K562 (cell line): ENCODE data around the gene OTOGL. TPM values are rescaled to one million over a fixed set of nuclear protein-coding genes. Genes with fewer than 3 reads are reported as not detected.

ENCODE experiments used
- ATAC-seq: fragments of 200-7000 bp; cut with Tn5 transposase; 3 replicates; pipeline ENCODE4 v1.9.1; 2020; ENCODE audit warnings: moderate library complexity
- BruUV-seq: library from RNA; stranded (reverse); fragments of 400-500 nt; replicated peaks from 2 replicates; lab custom pipeline; 2021; lab: Mats Ljungman, UMichigan
- CTCF ChIA-PET: fragments of 300-600 bp; formaldehyde crosslinking; extraction: SDS; loops from one replicate; lab custom pipeline; 2021; ENCODE audit warnings: low intra/inter-chr PET ratio; lab: Yijun Ruan, JAX
- POLR2A ChIA-PET: fragments of 300-600, 350-650 bp; sonication (Branson Sonifier 250); formaldehyde crosslinking; extraction: SDS; loops from one replicate; lab custom pipeline; 2021; ENCODE audit warnings: antibody characterized with exemption, inconsistent platforms; lab: Yijun Ruan, JAX
- DNase-seq, 4 experiments: peaks; one replicate each; pipeline versions ENCODE4 v3.0.0 to v3.0.0-alpha.2; 2011 to 2018; ENCODE audit warnings: low spot score in 3 of 4, mixed read lengths in 3 of 4; ENCODE audit errors: extremely low read depth in 1 of 4
- FAIRE-seq: peaks from 2 replicates; lab custom pipeline; 2011; peaks lifted over from hg19 to GRCh38; lab: Jason Lieb, UNC
- H2AFZ ChIP-seq: 2 replicates; pipeline ENCODE4 v1.6.0; 2011; ENCODE audit warnings: low read depth, low read length, control low read depth, inconsistent platforms
- H3K27ac ChIP-seq: fragments of 200-600 bp; 3 replicates; pipeline ENCODE4 v1.8.0; 2011; ENCODE audit warnings: low read depth, mild to moderate bottlenecking, control low read depth, inconsistent platforms, low read length, moderate library complexity, mixed read lengths; ENCODE audit errors: extremely low read depth
- H3K27me3 ChIP-seq, 2 experiments: fragments of 300-600 bp in 1 of 2; 2 replicates in 1 of 2; 3 replicates in 1 of 2; pipeline versions ENCODE4 v1.6.0 to v1.8.0; 2011; ENCODE audit warnings: inconsistent platforms in 2 of 2, low read length in 2 of 2, mild to moderate bottlenecking in 1 of 2, mixed read lengths in 1 of 2, moderate library complexity in 1 of 2; ENCODE audit not compliant: control insufficient read depth in 2 of 2, insufficient read depth in 2 of 2
- H3K36me3 ChIP-seq: fragments of 300-600 bp; 3 replicates; pipeline ENCODE4 v1.8.0; 2011; ENCODE audit warnings: mild to moderate bottlenecking, low read length, inconsistent platforms; ENCODE audit not compliant: control insufficient read depth, insufficient read depth
- H3K4me1 ChIP-seq, 2 experiments: fragments of 200-600 bp in 1 of 2; replicated peaks in 1 of 2; 2 replicates in 1 of 2; 3 replicates in 1 of 2; pipeline versions ENCODE4 v1.5.1 to v1.8.0; 2011; ENCODE audit warnings: inconsistent platforms in 2 of 2, low read length in 2 of 2, mild to moderate bottlenecking in 1 of 2, mixed read lengths in 1 of 2, moderate library complexity in 1 of 2; ENCODE audit not compliant: control insufficient read depth in 2 of 2, insufficient read depth in 2 of 2
- H3K4me2 ChIP-seq: 2 replicates; pipeline ENCODE4 v1.6.1; 2011; ENCODE audit warnings: low read length, control low read depth, inconsistent platforms, mixed read lengths; ENCODE audit not compliant: insufficient read depth
- H3K4me3 ChIP-seq: fragments of 200-600 bp; sonication (generic), shearing (Covaris generic); 2 replicates; pipeline ENCODE4 v1.5.1; 2016; ENCODE audit warnings: control low read depth, inconsistent platforms
- H3K79me2 ChIP-seq: fragments of 200-600 bp; 3 replicates; pipeline ENCODE4 v1.8.0; 2011; ENCODE audit warnings: low read length, inconsistent platforms; ENCODE audit not compliant: control insufficient read depth, insufficient read depth
- H3K9ac ChIP-seq, 2 experiments: 2 replicates each; pipeline versions ENCODE4 v1.6.0 to v1.6.1; 2011; ENCODE audit warnings: low read depth in 2 of 2, low read length in 2 of 2, control low read depth in 1 of 2, inconsistent platforms in 1 of 2, mild to moderate bottlenecking in 1 of 2, mixed read lengths in 1 of 2; ENCODE audit not compliant: insufficient read depth in 1 of 2
- H3K9me1 ChIP-seq: one replicate; pipeline ENCODE4 v1.6.0; 2011; ENCODE audit warnings: inconsistent platforms, mild to moderate bottlenecking, low read length, moderate library complexity; ENCODE audit not compliant: control insufficient read depth, insufficient read depth
- H3K9me3 ChIP-seq: replicated peaks from 2 replicates; pipeline ENCODE4 v1.5.1; 2011; ENCODE audit warnings: low read depth, low read length, inconsistent platforms; ENCODE audit not compliant: control insufficient read depth, insufficient read depth
- H4K20me1 ChIP-seq: replicated peaks from 2 replicates; pipeline ENCODE4 v1.6.1; 2011; ENCODE audit warnings: low read length, inconsistent platforms, mixed read lengths; ENCODE audit not compliant: control insufficient read depth, insufficient read depth
- DDX20 ChIP-seq: fragments of 450-650 bp; IDR thresholded peaks from 2 replicates; pipeline ENCODE4 v1.6.1; 2016; ENCODE audit warnings: missing genetic modification characterization, low read depth, mild to moderate bottlenecking, missing compliant biosample characterization, moderate library complexity
- DNMT1 ChIP-seq: fragments of 450-650 bp; IDR thresholded peaks from 2 replicates; pipeline ENCODE4 v1.6.1; 2016; ENCODE audit warnings: antibody characterized with exemption, mild to moderate bottlenecking
- EP300 ChIP-seq: IDR thresholded peaks from 2 replicates; pipeline ENCODE4 v1.6.1; 2012; ENCODE audit warnings: low read length, improper control_type of control experiment
- MAFF ChIP-seq: IDR thresholded peaks from 2 replicates; pipeline ENCODE4 v1.6.1; 2012; ENCODE audit warnings: low read length, improper control_type of control experiment
- SRF ChIP-seq, 2 experiments: fragments of 250-450, 450-650 bp in 1 of 2; sonication (Bioruptor Pico) in 1 of 2; sonication (generic) in 1 of 2; formaldehyde crosslinking; IDR thresholded peaks; 2 replicates each; pipeline versions ENCODE4 v1.5.0 to v1.5.1; 2020 to 2022; ENCODE audit warnings: mild to moderate bottlenecking in 1 of 2, missing genetic modification reagents in 1 of 2
- TCF7 ChIP-seq: sonication (generic); IDR thresholded peaks from 2 replicates; pipeline ENCODE4 v1.6.1; 2016; ENCODE audit warnings: antibody characterized with exemption, borderline replicate concordance
- TEAD2 ChIP-seq: fragments of 450-650 bp; IDR thresholded peaks from 2 replicates; pipeline ENCODE4 v1.6.1; 2016; ENCODE audit warnings: missing genetic modification characterization, control low read depth, missing compliant biosample characterization
- YY1 ChIP-seq, 3 experiments: IDR thresholded peaks; 2 replicates each; pipeline ENCODE4 v1.6.1; 2011; ENCODE audit warnings: low read length in 2 of 3, mild to moderate bottlenecking in 2 of 3, moderate library complexity in 2 of 3, borderline replicate concordance in 1 of 3, control low read depth in 1 of 3, low read depth in 1 of 3; ENCODE audit not compliant: insufficient read depth in 3 of 3, insufficient replicate concordance in 2 of 3, control insufficient read depth in 1 of 3, insufficient read length in 1 of 3; ENCODE audit errors: extremely low read depth in 1 of 3
- ZBTB17 ChIP-seq: fragments of 450-650 bp; formaldehyde crosslinking; IDR thresholded peaks from 2 replicates; pipeline ENCODE4 v1.4.0; 2020; ENCODE audit warnings: mild to moderate bottlenecking
- ZFP1 ChIP-seq: fragments of 450-650 bp; formaldehyde crosslinking; IDR thresholded peaks from 2 replicates; pipeline ENCODE4 v1.4.0; 2020; ENCODE audit warnings: mild to moderate bottlenecking, mixed read lengths
- ZFPM2 ChIP-seq: fragments of 250-450 bp; sonication (Bioruptor Pico); IDR thresholded peaks from 2 replicates; pipeline ENCODE4 v1.5.1; 2022; ENCODE audit warnings: mild to moderate bottlenecking
- ZNF696 ChIP-seq: fragments of 250-450 bp; sonication (Bioruptor Pico); conservative IDR thresholded peaks from 2 replicates; pipeline ENCODE4 v1.4.0; 2020; ENCODE audit warnings: mild to moderate bottlenecking, moderate library complexity
- WGBS: fragments of 100-300 bp; shearing (Covaris generic); methylation state at CpG from one replicate; pipeline ENCODE4 v1.1.6; 2016; ENCODE audit warnings: low coverage, mixed read lengths; ENCODE audit not compliant: insufficient coverage; ENCODE audit errors: missing lambda C conversion rate; 5-methylcytosine and 5-hydroxymethylcytosine counted together
- in situ Hi-C: fragments of 300-500 bp; cut with MboI; formaldehyde crosslinking; loops from 4 replicates; pipeline ENCODE4 v1.15.0; 2018; ENCODE audit warnings: inconsistent platforms, mixed read lengths
- intact Hi-C: fragments of 100-400 bp; cut with micrococcal nuclease; formaldehyde crosslinking; loops from 2 replicates; pipeline ENCODE4 v1.14.2; 2022
- polyA plus RNA-seq, 8 experiments: library from polyadenylated mRNA; depleted of rRNA in 4 of 8; stranded (reverse) in 5 of 8; unstranded in 3 of 8; fragments of >200 nt; fragmentation: Nextera tagmentation in 2 of 8; fragmentation: Illumina TruSeq in 1 of 8; extraction: Ambion mirVana in 2 of 8; extraction: Trizol in 1 of 8; gene quantifications; 2 replicates each; pipeline versions ENCODE4 v1.2.1 to v1.2.3, GENCODE V29; 2011 to 2014; ENCODE audit warnings: inconsistent platforms in 1 of 8, missing spikeins in 1 of 8
- total RNA-seq, 7 experiments: library from RNA; depleted of rRNA in 6 of 7; stranded (reverse); fragments of >200 nt in 6 of 7; fragmentation: Illumina TruSeq in 2 of 7; extraction: Trizol in 2 of 7; gene quantifications; 2 replicates each; pipeline versions ENCODE4 v1.2.1 to v1.2.3, GENCODE V29; 2011 to 2021; ENCODE audit warnings: low replicate concordance in 1 of 7
- TF ChIP-seq, protein P1 (sequence below), 2 experiments: IDR thresholded peaks; 2 replicates each; pipeline ENCODE4 v1.6.1; 2012; ENCODE audit warnings: improper control_type of control experiment in 2 of 2, low read depth in 2 of 2, low read length in 2 of 2, borderline replicate concordance in 1 of 2
- TF ChIP-seq, protein P2 (sequence below): sonication (generic); formaldehyde crosslinking; IDR thresholded peaks from 2 replicates; pipeline ENCODE4 v1.8.1; 2022; ENCODE audit warnings: missing genetic modification reagents
- TF ChIP-seq, protein P3 (sequence below): sonication (generic); formaldehyde crosslinking; IDR thresholded peaks from 2 replicates; pipeline ENCODE4 v1.8.1; 2022; ENCODE audit warnings: missing genetic modification reagents

The OTOGL gene
- total and polyA plus RNA-seq, 9 of the 15 experiments (the other 6 are each of a cell fraction or from before 2014, with no cell fraction given): 0.02 to 0.03 TPM; not detected in 7

DNA sequence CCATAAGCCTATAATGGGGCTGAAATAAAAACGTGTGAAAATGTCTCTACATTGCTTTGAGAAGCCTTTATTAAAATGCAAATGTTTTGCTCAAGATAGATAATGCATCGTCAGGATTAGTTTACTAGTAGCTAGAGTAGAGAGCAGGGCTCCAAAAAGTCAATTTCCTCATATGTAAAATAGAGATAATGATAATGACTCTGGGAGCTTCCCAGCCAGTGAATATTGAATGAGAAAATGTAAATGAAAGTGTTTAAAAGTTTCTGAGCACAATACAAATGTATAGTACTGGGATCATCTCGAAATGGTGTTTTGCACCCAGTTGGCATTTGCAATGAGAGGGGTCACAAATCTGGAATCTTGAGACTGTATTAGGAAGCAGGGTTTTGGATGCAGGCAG is 135.3 kb downstream of the OTOGL start:
- no peaks in the 10 kb centered on the region for H3K9me3 ChIP-seq
- 0% methylated on average over 3 of the region's 3 CpGs for WGBS
- DNase-seq: no peak

More for the DNA sequence above, 135.3 kb downstream of the OTOGL start:
- in situ Hi-C loops: no loop called here
- BruUV-seq: no TSS peak
- no peak for TF ChIP-seq MAFF
- no peak for TF ChIP-seq EP300
- TF ChIP-seq ZNF696 (CRISPR knock-in tag): no peak
- no peak for TF ChIP-seq SRF (CRISPR knock-in tag; IDR thresholded peaks at IDR 0.05)
- no peak for TF ChIP-seq DNMT1
- TF ChIP-seq, protein P1, sequence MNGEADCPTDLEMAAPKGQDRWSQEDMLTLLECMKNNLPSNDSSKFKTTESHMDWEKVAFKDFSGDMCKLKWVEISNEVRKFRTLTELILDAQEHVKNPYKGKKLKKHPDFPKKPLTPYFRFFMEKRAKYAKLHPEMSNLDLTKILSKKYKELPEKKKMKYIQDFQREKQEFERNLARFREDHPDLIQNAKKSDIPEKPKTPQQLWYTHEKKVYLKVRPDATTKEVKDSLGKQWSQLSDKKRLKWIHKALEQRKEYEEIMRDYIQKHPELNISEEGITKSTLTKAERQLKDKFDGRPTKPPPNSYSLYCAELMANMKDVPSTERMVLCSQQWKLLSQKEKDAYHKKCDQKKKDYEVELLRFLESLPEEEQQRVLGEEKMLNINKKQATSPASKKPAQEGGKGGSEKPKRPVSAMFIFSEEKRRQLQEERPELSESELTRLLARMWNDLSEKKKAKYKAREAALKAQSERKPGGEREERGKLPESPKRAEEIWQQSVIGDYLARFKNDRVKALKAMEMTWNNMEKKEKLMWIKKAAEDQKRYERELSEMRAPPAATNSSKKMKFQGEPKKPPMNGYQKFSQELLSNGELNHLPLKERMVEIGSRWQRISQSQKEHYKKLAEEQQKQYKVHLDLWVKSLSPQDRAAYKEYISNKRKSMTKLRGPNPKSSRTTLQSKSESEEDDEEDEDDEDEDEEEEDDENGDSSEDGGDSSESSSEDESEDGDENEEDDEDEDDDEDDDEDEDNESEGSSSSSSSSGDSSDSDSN (IDR thresholded peaks at IDR 0.05; ENCODE audit: borderline replicate concordance in 1 of 2, low read depth in 2 of 2, low read length in 2 of 2): no peak
- no peak for TF ChIP-seq YY1 (IDR thresholded peaks at IDR 0.05; ENCODE audit: borderline replicate concordance in 1 of 3, control insufficient read depth in 1 of 3, extremely low read depth in 1 of 3, insufficient read depth in 3 of 3, insufficient read length in 1 of 3, insufficient replicate concordance in 2 of 3, low read depth in 1 of 3, low read length in 2 of 3)
- no peak for TF ChIP-seq TEAD2 (tag)
- no peak for TF ChIP-seq ZBTB17 (CRISPR knock-in tag)
- no peak for TF ChIP-seq DDX20 (tag)
- TF ChIP-seq, protein P2, sequence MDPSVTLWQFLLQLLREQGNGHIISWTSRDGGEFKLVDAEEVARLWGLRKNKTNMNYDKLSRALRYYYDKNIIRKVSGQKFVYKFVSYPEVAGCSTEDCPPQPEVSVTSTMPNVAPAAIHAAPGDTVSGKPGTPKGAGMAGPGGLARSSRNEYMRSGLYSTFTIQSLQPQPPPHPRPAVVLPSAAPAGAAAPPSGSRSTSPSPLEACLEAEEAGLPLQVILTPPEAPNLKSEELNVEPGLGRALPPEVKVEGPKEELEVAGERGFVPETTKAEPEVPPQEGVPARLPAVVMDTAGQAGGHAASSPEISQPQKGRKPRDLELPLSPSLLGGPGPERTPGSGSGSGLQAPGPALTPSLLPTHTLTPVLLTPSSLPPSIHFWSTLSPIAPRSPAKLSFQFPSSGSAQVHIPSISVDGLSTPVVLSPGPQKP (CRISPR knock-in tag): no peak
- TF ChIP-seq TCF7: no peak
- TF ChIP-seq, protein P3, sequence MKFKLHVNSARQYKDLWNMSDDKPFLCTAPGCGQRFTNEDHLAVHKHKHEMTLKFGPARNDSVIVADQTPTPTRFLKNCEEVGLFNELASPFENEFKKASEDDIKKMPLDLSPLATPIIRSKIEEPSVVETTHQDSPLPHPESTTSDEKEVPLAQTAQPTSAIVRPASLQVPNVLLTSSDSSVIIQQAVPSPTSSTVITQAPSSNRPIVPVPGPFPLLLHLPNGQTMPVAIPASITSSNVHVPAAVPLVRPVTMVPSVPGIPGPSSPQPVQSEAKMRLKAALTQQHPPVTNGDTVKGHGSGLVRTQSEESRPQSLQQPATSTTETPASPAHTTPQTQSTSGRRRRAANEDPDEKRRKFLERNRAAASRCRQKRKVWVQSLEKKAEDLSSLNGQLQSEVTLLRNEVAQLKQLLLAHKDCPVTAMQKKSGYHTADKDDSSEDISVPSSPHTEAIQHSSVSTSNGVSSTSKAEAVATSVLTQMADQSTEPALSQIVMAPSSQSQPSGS (CRISPR knock-in tag): no peak
- TF ChIP-seq ZFP1: no peak
- TF ChIP-seq ZFPM2 (CRISPR knock-in tag): no peak
- Histone ChIP-seq H3K4me3 (no peak overlapping the region), H3K4me1 (no peaks in the 10 kb centered on the region), H3K4me2 (no peak overlapping the region), H3K9ac (no peak overlapping the region), H2AFZ (no peak overlapping the region), H3K9me1 (no peaks in the 10 kb centered on the region), H3K27ac (no peak overlapping the region), H3K79me2 (no peaks in the 10 kb centered on the region), H4K20me1 (no peaks in the 10 kb centered on the region), H3K27me3 (no peaks in the 10 kb centered on the region), H3K36me3 (no peaks in the 10 kb centered on the region)
- intact Hi-C loops: no loop called here
- ATAC-seq: no peak
- no peak for FAIRE-seq
- ChIA-PET CTCF (no interaction called here), POLR2A (no interaction called here)
